ENCODE measurements around the gene EGFR. TPM values are rescaled to one million over a fixed set of nuclear protein-coding genes. Genes with fewer than 3 reads are reported as not detected.

EGFR gene
- polyA plus RNA-seq, 1 experiment = 62.6 TPM

DNA sequence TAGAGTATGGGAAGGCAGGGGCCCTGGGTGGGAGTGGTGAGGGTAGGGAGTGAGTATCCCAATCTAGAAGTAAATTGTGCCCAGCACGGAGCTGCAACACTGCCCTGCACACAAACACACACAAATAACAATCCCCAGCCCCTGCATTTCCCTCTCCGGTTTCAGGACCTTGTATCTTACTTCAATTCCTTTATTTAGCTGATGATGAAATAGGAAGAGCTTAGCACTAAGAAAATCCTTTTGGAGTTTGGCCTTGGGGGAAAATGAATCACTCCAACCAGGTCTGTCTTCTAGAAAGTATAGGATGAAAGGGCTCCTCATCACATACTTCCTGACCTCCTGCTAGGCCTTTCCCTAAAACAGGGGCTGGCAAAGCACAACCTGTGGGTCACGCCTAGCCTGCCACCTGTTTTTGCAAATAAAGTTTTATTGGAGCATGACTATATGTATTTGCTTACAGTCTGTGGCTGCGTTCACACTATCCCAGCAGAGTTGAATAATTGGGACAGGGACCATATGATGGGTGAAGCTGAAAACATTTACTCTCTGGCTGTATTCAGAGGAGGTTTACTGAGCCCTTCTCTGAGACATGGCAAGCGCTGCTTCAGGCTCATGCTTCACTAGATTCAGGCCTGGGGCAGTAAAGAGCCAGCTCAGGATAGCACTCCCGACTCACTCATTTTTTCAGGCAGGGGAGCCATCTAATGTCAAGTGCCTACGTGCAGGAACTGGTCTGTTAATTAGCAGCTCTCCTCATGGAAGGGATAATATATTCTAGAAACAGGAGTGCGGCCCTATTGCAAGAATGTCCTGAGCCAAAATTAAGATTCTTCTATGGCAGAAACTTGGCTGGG lies 111.0 kb downstream of the EGFR start:
- TF ChIP-seq, protein P1, sequence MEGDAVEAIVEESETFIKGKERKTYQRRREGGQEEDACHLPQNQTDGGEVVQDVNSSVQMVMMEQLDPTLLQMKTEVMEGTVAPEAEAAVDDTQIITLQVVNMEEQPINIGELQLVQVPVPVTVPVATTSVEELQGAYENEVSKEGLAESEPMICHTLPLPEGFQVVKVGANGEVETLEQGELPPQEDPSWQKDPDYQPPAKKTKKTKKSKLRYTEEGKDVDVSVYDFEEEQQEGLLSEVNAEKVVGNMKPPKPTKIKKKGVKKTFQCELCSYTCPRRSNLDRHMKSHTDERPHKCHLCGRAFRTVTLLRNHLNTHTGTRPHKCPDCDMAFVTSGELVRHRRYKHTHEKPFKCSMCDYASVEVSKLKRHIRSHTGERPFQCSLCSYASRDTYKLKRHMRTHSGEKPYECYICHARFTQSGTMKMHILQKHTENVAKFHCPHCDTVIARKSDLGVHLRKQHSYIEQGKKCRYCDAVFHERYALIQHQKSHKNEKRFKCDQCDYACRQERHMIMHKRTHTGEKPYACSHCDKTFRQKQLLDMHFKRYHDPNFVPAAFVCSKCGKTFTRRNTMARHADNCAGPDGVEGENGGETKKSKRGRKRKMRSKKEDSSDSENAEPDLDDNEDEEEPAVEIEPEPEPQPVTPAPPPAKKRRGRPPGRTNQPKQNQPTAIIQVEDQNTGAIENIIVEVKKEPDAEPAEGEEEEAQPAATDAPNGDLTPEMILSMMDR (IDR thresholded peaks at IDR 0.05; ENCODE audit: low read depth, low read length) = no peak
- DNase-seq (ENCODE audit: low read depth, low spot score) = no peak
- H3K27ac ChIP-seq (ENCODE audit: low read depth, low read length) = peak overlapping the region; percentile 100
- CTCF ChIA-PET = interaction anchor here (0.6 to 3.6 kb wide), 3 partner anchors 125 to 866 kb away, joined by 3 to 16 read pairs (median 15); no protein-coding TSS in a partner anchor
- H3K4me3 ChIP-seq (ENCODE audit: low read depth, low read length) = no peak overlapping the region
- H3K9me3 ChIP-seq (ENCODE audit: control insufficient read depth, insufficient read depth, low read length) = no peaks in the 10 kb centered on the region
- no peaks in the 10 kb centered on the region for H3K27me3 ChIP-seq (ENCODE audit: control insufficient read depth, insufficient read depth, low read length)
- POLR2A ChIA-PET = interaction anchor here (0.7 to 1.6 kb wide), 4 partner anchors 30 to 341 kb away, joined by 3 to 6 read pairs (median 4); no protein-coding TSS in a partner anchor

DNA sequence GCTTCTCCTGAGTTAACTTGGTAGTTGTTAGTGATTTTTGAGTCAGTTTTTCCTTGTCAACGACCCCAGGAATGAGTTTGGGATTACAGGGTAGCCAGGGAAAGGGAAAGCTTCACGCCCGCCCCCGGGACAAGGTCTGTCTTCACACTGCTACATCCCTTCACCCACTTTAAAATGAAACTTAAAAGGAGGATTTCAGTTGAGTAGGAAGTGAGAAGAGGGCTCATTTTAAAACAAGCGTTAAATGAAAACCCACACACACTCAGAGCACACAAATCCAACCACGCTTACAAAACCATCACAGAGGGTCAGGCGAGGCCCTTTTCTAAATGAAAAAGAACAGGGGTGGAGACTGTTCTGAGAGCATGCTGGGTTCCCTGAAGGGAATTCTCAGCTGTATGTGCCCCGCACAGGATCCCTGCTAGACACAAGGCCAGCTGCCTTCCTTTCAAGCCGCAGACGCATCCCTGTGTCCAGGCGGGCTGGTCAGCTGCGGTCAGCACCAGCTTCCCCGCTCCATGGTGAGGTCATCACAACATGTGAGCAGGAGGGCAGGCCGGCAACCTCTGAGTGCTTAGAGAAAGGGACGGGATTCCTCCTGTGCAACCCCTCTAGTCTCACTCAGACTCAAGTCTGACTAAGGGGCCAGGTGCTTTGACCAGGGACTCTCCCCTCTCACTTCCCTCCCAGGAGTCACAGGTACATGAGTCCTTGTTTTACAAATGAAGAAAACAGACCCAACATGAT lies 111.8 kb downstream of the EGFR start:
- peak; percentile 89 for DNase-seq (ENCODE audit: low read depth, low spot score)
- Histone ChIP-seq H3K4me3 (ENCODE audit: low read depth, low read length) (no peak overlapping the region), H3K9me3 (ENCODE audit: control insufficient read depth, insufficient read depth, low read length) (no peaks in the 10 kb centered on the region), H3K27ac (ENCODE audit: low read depth, low read length) (peak overlapping the region; percentile 100), H3K27me3 (ENCODE audit: control insufficient read depth, insufficient read depth, low read length) (no peaks in the 10 kb centered on the region)
- ChIA-PET CTCF (interaction anchor here (0.6 to 3.6 kb wide), 2 partner anchors 357 to 865 kb away, joined by 3 to 16 read pairs; no protein-coding TSS in a partner anchor), POLR2A (interaction anchor here (0.9 to 1.6 kb wide), 6 partner anchors 10 to 342 kb away, joined by 3 to 6 read pairs (median 4); no protein-coding TSS in a partner anchor)
- TF ChIP-seq, protein P1 (IDR thresholded peaks at IDR 0.05; ENCODE audit: low read depth, low read length) = no peak

DNA sequence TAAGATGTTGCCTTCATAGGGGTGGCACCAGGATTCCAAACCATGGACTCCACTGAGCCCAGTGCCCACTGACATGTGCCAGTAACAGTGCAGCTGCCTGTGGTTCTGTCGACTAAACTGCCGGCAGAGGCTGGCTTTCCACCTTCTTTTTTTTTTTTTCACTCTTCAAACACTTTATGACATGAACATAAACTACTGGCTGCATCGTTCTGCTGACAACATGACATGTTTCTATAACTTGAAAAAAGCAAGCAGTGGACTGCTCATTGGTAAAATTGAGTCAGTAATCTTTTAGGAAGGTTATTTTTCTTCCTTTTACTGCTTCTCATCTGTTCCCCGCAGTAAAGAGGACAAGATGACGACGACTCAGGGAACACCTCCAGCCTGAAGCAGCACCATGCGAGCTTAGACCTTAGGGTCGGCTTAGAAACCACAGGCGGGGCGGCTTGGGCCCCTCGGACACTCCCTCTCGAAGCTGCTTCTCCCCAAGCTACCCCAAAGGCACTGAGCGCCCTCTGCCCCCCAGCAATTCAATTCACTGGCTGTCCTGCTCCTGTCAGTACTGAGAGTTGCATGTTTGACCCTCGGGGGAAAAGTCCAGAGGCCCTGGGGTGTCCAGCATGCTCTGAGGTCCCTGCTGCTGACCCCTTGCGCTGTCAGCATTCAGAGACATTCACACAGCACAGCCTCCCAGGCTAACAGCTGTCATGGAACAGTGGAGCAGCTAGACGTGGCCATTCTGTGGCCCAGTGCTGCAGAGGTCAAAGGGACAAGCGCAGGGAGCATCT lies 112.5 kb downstream of the EGFR start:
- TF ChIP-seq, protein P1 (IDR thresholded peaks at IDR 0.05; ENCODE audit: low read depth, low read length) = no peak
- DNase-seq (ENCODE audit: low read depth, low spot score) = no peak
- Histone ChIP-seq H3K4me3 (ENCODE audit: low read depth, low read length) (no peak overlapping the region), H3K9me3 (ENCODE audit: control insufficient read depth, insufficient read depth, low read length) (no peaks in the 10 kb centered on the region), H3K27me3 (ENCODE audit: control insufficient read depth, insufficient read depth, low read length) (no peaks in the 10 kb centered on the region), H3K27ac (ENCODE audit: low read depth, low read length) (peak overlapping the region; percentile 100)
- ChIA-PET CTCF (interaction anchor here (0.6 kb wide), 1 partner anchor 75 kb away, joined by 3 read pairs; no protein-coding TSS in a partner anchor), POLR2A (interaction anchor here (0.9 to 2.6 kb wide), 7 partner anchors 10 to 343 kb away, joined by 3 to 25 read pairs (median 4); no protein-coding TSS in a partner anchor)

DNA sequence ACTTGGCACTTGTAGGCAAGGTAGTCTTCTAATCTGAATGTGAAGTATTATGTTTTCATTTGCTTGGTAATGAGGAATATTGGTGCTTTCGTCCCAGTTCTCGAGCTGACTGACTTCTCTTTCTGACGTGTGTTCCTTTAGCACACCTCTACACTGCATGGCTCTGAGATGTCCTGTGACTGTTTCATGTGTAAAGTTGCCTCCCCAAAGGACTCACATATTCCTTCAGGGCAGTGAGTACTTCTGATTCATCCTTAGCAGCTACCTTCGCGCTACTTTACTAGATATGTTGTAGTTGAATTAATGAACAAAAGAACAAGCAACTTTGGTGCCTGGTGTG lies 113.7 kb downstream of the EGFR start:
- H3K27ac ChIP-seq (ENCODE audit: low read depth, low read length) = peak overlapping the region; percentile 100
- CTCF ChIA-PET = interaction anchor here (1.4 to 1.8 kb wide), 2 partner anchors 122 to 359 kb away, joined by 6 to 11 read pairs; no protein-coding TSS in a partner anchor
- H3K4me3 ChIP-seq (ENCODE audit: low read depth, low read length) = no peak overlapping the region
- no peaks in the 10 kb centered on the region for H3K27me3 ChIP-seq (ENCODE audit: control insufficient read depth, insufficient read depth, low read length)
- DNase-seq (ENCODE audit: low read depth, low spot score) = no peak
- TF ChIP-seq, protein P1 (IDR thresholded peaks at IDR 0.05; ENCODE audit: low read depth, low read length) = no peak
- H3K9me3 ChIP-seq (ENCODE audit: control insufficient read depth, insufficient read depth, low read length) = no peaks in the 10 kb centered on the region
- POLR2A ChIA-PET = interaction anchor here (0.6 to 2.6 kb wide), 16 partner anchors 11 to 373 kb away, joined by 3 to 25 read pairs (median 4); partner anchors contain the start of gene SEC61G
